A549 treated with CpdA at 1 μM for 4 hours (cell line): Measurements from ENCODE around the gene DBI. TPM values are rescaled to one million over a fixed set of nuclear protein-coding genes. Genes with fewer than 3 reads are reported as not detected.

Experiments used
- total RNA-seq: library from RNA; stranded (reverse); fragments of 200-300 nt; extraction: Qiagen RNA extraction; gene quantifications from 5 replicates; pipeline ENCODE4 v1.2.3, GENCODE V29; 2022; ENCODE audit warnings: low read depth

The DBI gene
- total RNA-seq: 389 to 486 TPM (median 405 TPM) in 5 replicates

DNA sequence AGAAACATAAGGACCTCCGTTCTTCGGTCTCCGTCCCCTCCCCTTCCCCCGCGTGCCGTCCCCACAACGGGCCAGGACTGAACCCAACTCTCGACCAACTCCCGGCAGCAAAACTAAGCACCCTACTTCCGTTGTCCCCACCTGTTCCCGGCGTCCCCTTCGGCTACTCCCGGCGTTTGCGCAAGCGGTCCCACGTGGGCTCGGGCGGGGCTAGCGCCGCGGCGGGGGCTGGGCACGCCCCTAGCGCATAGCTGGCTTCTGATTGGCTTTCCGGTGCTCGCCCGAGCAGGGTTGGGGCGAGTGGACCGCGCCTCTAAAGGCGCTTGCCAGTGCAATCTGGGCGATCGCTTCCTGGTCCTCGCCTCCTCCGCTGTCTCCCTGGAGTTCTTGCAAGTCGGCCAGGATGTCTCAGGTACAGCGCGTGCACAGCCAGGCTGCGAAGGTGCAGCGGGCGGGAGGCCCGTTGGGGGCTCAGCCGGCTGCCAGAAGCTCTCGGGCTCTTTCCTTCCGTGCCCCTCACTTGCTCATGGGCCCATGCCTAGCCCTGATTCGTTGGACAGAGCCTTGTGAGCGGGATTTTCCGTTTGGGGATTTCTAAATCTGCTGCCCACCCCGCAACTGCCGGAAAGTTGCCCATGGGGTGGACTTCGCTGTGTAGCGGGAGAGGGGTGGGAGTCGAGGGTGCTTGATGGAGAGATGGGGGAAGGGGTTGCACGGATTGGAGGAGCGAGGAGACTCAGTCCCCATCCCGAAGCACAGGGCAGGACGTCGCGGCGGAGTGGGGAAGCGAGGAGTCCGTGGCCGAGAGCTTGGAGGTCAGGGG lies at the start of gene DBI, which contains the start of gene C2orf76:
Gene DBI, plus strand, starts transcription at position 329 of the 823 bp plus-strand sequence. Its CDS starts 75 bp downstream, at position 404.
Gene C2orf76, minus strand, starts transcription at position 186 of the 823 bp plus-strand sequence. CDS start 26,875 bp downstream, outside the sequence.

Other genes starting within 250 kb of the DBI start
- 0.09 to 0.18 TPM (median 0.11 TPM) in 4 of 5 replicates, not detected in the other for gene C1QL2, start 208.2 kb upstream of the DBI start, total RNA-seq
- 37.8 to 47.6 TPM (median 40.8 TPM) in 5 replicates for gene STEAP3, start 143.1 kb upstream of the DBI start, total RNA-seq
- gene C2orf76, start 143 bp upstream of the DBI start, total RNA-seq: 10.7 to 15.3 TPM (median 12.0 TPM) in 5 replicates
- gene TMEM37, start 64.9 kb downstream of the DBI start, total RNA-seq: 1.2 to 2.1 TPM (median 1.9 TPM) in 5 replicates
- gene SCTR, start 157.5 kb downstream of the DBI start, total RNA-seq: not detected in 5 replicates
- 0.25 to 0.92 TPM (median 0.34 TPM) in 5 replicates for gene CFAP221, start 177.5 kb downstream of the DBI start, total RNA-seq